B cell (primary cell): ENCODE measurements around the gene RELB. TPM values are rescaled to one million over a fixed set of nuclear protein-coding genes. Genes with fewer than 3 reads are reported as not detected.

ENCODE experiments used
- ATAC-seq: fragments of 200-7000 bp; cut with Tn5 transposase; one replicate; pipeline ENCODE4 v1.10.0; 2021; ENCODE audit warnings: low read depth, mild to moderate bottlenecking, moderate number of reproducible peaks, moderate library complexity
- CTCF ChIA-PET: fragments of 350-600 bp; sonication (Branson Sonifier 250); formaldehyde crosslinking; loops from one replicate; lab custom pipeline; 2021; ENCODE audit warnings: antibody characterized with exemption, inconsistent platforms; lab: Charles Lee
- POLR2A ChIA-PET: fragments of 350-600 bp; sonication (Branson Sonifier 250); formaldehyde crosslinking; loops from one replicate; lab custom pipeline; 2021; ENCODE audit warnings: antibody characterized with exemption; lab: Charles Lee
- DNase-seq: peaks from one replicate; pipeline ENCODE4 v3.0.0; 2013
- H2AFZ ChIP-seq: 2 replicates; pipeline ENCODE4 v1.6.1; 2012; ENCODE audit warnings: mild to moderate bottlenecking, low read depth, low read length; ENCODE audit not compliant: insufficient read depth, poor library complexity, severe bottlenecking
- H3K27ac ChIP-seq, 2 donors: 1 replicate in 1 of 2; 2 replicates in 1 of 2; pipeline ENCODE4 v1.5.1; 2012 to 2013; ENCODE audit warnings: low read length in 2 of 2, mild to moderate bottlenecking in 2 of 2, moderate library complexity in 1 of 2
- H3K27me3 ChIP-seq, 4 experiments: fragments of 200-600 bp in 1 of 4; sonication (generic) in 1 of 4; replicated peaks in 1 of 4; 1 replicate in 2 of 4; 2 replicates in 2 of 4; pipeline versions ENCODE4 v1.6.1 to v1.7.0; 2013 to 2016; ENCODE audit warnings: low read length in 3 of 4, mild to moderate bottlenecking in 2 of 4, mixed read lengths in 1 of 4, moderate library complexity in 1 of 4; ENCODE audit not compliant: insufficient read depth in 4 of 4, control insufficient read depth in 3 of 4; ENCODE audit errors: control extremely low read depth in 1 of 4
- H3K36me3 ChIP-seq, 2 experiments: replicated peaks in 1 of 2; 1 replicate in 1 of 2; 2 replicates in 1 of 2; pipeline versions ENCODE4 v1.6.1 to v1.7.1; 2013; ENCODE audit warnings: low read length in 1 of 2; ENCODE audit not compliant: insufficient read depth in 2 of 2, control insufficient read depth in 1 of 2; ENCODE audit errors: control extremely low read depth in 1 of 2, extremely low read depth in 1 of 2
- H3K4me1 ChIP-seq, 2 donors: fragments of 200-600 bp in 1 of 2; sonication (generic) in 1 of 2; 1 replicate in 1 of 2; 2 replicates in 1 of 2; pipeline versions ENCODE4 v1.5.1 to v1.6.1; 2013 to 2017; ENCODE audit warnings: low read length in 2 of 2; ENCODE audit not compliant: control insufficient read depth in 2 of 2, insufficient read depth in 2 of 2
- H3K4me2 ChIP-seq: replicated peaks from 2 replicates; pipeline ENCODE3; 2012; ENCODE audit warnings: mild to moderate bottlenecking, low read depth, low read length; ENCODE audit not compliant: poor library complexity, severe bottlenecking
- H3K4me3 ChIP-seq, 5 experiments: fragments of 200-600 bp in 1 of 5; sonication (generic) in 1 of 5; 1 replicate in 3 of 5; 2 replicates in 2 of 5; pipeline versions ENCODE4 v1.5.1 to v1.7.0; 2011 to 2016; ENCODE audit warnings: low read length in 4 of 5, mild to moderate bottlenecking in 4 of 5, low read depth in 2 of 5, control low read depth in 1 of 5, moderate library complexity in 1 of 5; ENCODE audit not compliant: insufficient read depth in 1 of 5; ENCODE audit errors: control extremely low read depth in 1 of 5, extremely low read depth in 1 of 5
- H3K79me2 ChIP-seq: fragments of 200-600 bp; sonication (generic); one replicate; pipeline ENCODE4 v1.6.0; 2016; ENCODE audit warnings: low read length; ENCODE audit not compliant: control insufficient read depth, insufficient read depth
- H3K9ac ChIP-seq: fragments of 200-600 bp; sonication (generic); 2 replicates; pipeline ENCODE4 v1.6.1; 2017; ENCODE audit warnings: mild to moderate bottlenecking, low read length, moderate library complexity
- H3K9me3 ChIP-seq, 3 donors: one replicate each; pipeline versions ENCODE4 v1.6.1 to v1.7.1; 2013; ENCODE audit warnings: low read length in 2 of 3; ENCODE audit not compliant: control insufficient read depth in 2 of 3, insufficient read depth in 1 of 3; ENCODE audit errors: control extremely low read depth in 1 of 3
- H4K20me1 ChIP-seq: 2 replicates; pipeline ENCODE4 v1.6.0; 2012; ENCODE audit warnings: mild to moderate bottlenecking, low read length; ENCODE audit not compliant: insufficient read depth, control insufficient read depth, poor library complexity, severe bottlenecking
- H3K27ac Mint-ChIP-seq: one replicate; pipeline ENCODE4 v1.8.0; 2021; ENCODE audit warnings: mixed read lengths
- H3K27me3 Mint-ChIP-seq: one replicate; pipeline ENCODE4 v1.8.0; 2021; ENCODE audit warnings: mixed read lengths
- H3K4me1 Mint-ChIP-seq: one replicate; pipeline ENCODE4 v1.8.0; 2021; ENCODE audit warnings: mixed read lengths
- H3K4me3 Mint-ChIP-seq: one replicate; pipeline ENCODE4 v1.8.0; 2021; ENCODE audit warnings: mixed read lengths
- H3K9me3 Mint-ChIP-seq: one replicate; pipeline ENCODE4 v1.8.0; 2022; ENCODE audit warnings: mixed read lengths; ENCODE audit not compliant: insufficient read depth
- CTCF ChIP-seq: fragments of 200-600 bp; IDR thresholded peaks from one replicate; pipeline ENCODE4 v1.8.0; 2022; ENCODE audit warnings: antibody characterized with exemption, mild to moderate bottlenecking
- EZH2 ChIP-seq: IDR thresholded peaks from 2 replicates; pipeline ENCODE4 v1.6.1; 2012; ENCODE audit warnings: borderline replicate concordance, low read depth, mild to moderate bottlenecking, moderate library complexity, low read length; ENCODE audit not compliant: insufficient read depth, poor library complexity, severe bottlenecking
- WGBS: methylation state at CpG from one replicate; pipeline ENCODE4 v1.1.5; 2013; ENCODE audit warnings: missing lambda C conversion rate; ENCODE audit not compliant: insufficient coverage; 5-methylcytosine and 5-hydroxymethylcytosine counted together
- intact Hi-C: fragments of 100-400 bp; cut with micrococcal nuclease; formaldehyde crosslinking; loops from one replicate; pipeline ENCODE4 v1.10.0; 2022
- polyA plus RNA-seq: library from polyadenylated mRNA; depleted of rRNA; stranded (reverse); fragments of >200 nt; gene quantifications from 2 replicates; pipeline ENCODE4 v1.2.3, GENCODE V29; 2012
- total RNA-seq, 2 donors: library from RNA; stranded (reverse); fragments of 120-200 nt in 1 of 2; gene quantifications; 1 replicate in 1 of 2; 2 replicates in 1 of 2; pipeline versions ENCODE4 v1.2.3 to v1.2.4, GENCODE V29; 2013 to 2022

The RELB gene
- total and polyA plus RNA-seq, 2 donors (not counting 1 experiment from before 2014, with no cell fraction given) = 63.8 to 106 TPM

GRCh38 chr19:45030825-45031224 lies 29.6 kb downstream of the RELB start:
- intact Hi-C loops = no loop called here
- CTCF ChIA-PET = no interaction called here
- H3K9me3 Mint-ChIP-seq = no peaks in the 10 kb centered on the region
- ATAC-seq (no peak), DNase-seq (no peak)
- no peak overlapping the region for H2AFZ ChIP-seq
- no peak overlapping the region for H3K4me3 Mint-ChIP-seq
- no peaks in the 10 kb centered on the region for H3K27me3 Mint-ChIP-seq
- WGBS = 100% methylated on average over 4 of the region's 6 CpGs
- no peaks in the 10 kb centered on the region for H3K4me1 ChIP-seq
- H3K27me3 ChIP-seq = no peaks in the 10 kb centered on the region
- H3K79me2 ChIP-seq = peaks cover 27% of the 10 kb centered on the region
- H3K9me3 ChIP-seq = peaks cover 0 to 5% (median 0%) of the 10 kb centered on the region in 3 donors
- POLR2A ChIA-PET = no interaction called here
- H3K36me3 ChIP-seq = peaks cover 15 to 72% of the 10 kb centered on the region in 2 experiments
- no peak overlapping the region for H3K9ac ChIP-seq
- TF ChIP-seq EZH2 = no peak
- no peak overlapping the region for H3K27ac Mint-ChIP-seq
- no peak overlapping the region for H3K4me3 ChIP-seq
- H3K27ac ChIP-seq = no peak overlapping the region
- H3K4me2 ChIP-seq = no peak overlapping the region
- peaks cover 2% of the 10 kb centered on the region for H3K4me1 Mint-ChIP-seq
- no peaks in the 10 kb centered on the region for H4K20me1 ChIP-seq

GRCh38 chr19:45032421-45032820 lies 31.2 kb downstream of the RELB start:
- Histone ChIP-seq H3K79me2 (peaks cover 19% of the 10 kb centered on the region), H3K9me3 (peaks cover 0 to 6% (median 0%) of the 10 kb centered on the region in 3 donors), H3K27me3 (no peaks in the 10 kb centered on the region), H3K4me2 (no peak overlapping the region), H3K4me3 (no peak overlapping the region), H3K4me1 (no peaks in the 10 kb centered on the region), H4K20me1 (no peaks in the 10 kb centered on the region), H2AFZ (no peak overlapping the region), H3K9ac (no peak overlapping the region), H3K27ac (no peak overlapping the region), H3K36me3 (peaks cover 17 to 83% of the 10 kb centered on the region in 2 experiments)
- Mint-ChIP-seq H3K27me3 (no peaks in the 10 kb centered on the region), H3K4me1 (no peaks in the 10 kb centered on the region), H3K27ac (no peak overlapping the region), H3K4me3 (no peak overlapping the region), H3K9me3 (no peaks in the 10 kb centered on the region)
- ATAC-seq (no peak), DNase-seq (peak; percentile 33)
- 99% methylated on average over 18 of the region's 18 CpGs for WGBS
- intact Hi-C loops = no loop called here
- POLR2A ChIA-PET = no interaction called here
- CTCF ChIA-PET = interaction anchor here (0.8 to 0.9 kb wide), 2 partner anchors 10 to 19 kb away, joined by 3 read pairs; no protein-coding TSS in a partner anchor
- TF ChIP-seq EZH2 = no peak
- no peak for TF ChIP-seq CTCF
